Gastrocnemius medialis (tissue), 4 donors: ENCODE data around the gene NDUFB3.

Source experiments
- POLR2A ChIP-seq, 2 donors: fragments of 450-650 bp; IDR thresholded peaks; one replicate each; pipeline ENCODE4 v1.6.1; 2017; ENCODE audit warnings: antibody characterized with exemption in 2 of 2, mild to moderate bottlenecking in 2 of 2, moderate library complexity in 2 of 2
- TF ChIP-seq, protein P1 (sequence below), 5 experiments: fragments of 450-650 bp in 3 of 5; fragments of 200-600 bp in 2 of 5; sonication (generic) in 2 of 5; IDR thresholded peaks in 4 of 5; conservative IDR thresholded peaks in 1 of 5; 1 replicate in 4 of 5; 2 replicates in 1 of 5; pipeline ENCODE4 v1.5.1; 2016 to 2019; ENCODE audit warnings: antibody characterized with exemption in 5 of 5, mild to moderate bottlenecking in 3 of 5, moderate library complexity in 3 of 5

GRCh38 chr2:201118961-201119854 is 47.4 kb downstream of the NDUFB3 start:
- TF ChIP-seq POLR2A (IDR thresholded peaks at IDR 0.05) = peak; percentile 6 to 12
- TF ChIP-seq, protein P1, sequence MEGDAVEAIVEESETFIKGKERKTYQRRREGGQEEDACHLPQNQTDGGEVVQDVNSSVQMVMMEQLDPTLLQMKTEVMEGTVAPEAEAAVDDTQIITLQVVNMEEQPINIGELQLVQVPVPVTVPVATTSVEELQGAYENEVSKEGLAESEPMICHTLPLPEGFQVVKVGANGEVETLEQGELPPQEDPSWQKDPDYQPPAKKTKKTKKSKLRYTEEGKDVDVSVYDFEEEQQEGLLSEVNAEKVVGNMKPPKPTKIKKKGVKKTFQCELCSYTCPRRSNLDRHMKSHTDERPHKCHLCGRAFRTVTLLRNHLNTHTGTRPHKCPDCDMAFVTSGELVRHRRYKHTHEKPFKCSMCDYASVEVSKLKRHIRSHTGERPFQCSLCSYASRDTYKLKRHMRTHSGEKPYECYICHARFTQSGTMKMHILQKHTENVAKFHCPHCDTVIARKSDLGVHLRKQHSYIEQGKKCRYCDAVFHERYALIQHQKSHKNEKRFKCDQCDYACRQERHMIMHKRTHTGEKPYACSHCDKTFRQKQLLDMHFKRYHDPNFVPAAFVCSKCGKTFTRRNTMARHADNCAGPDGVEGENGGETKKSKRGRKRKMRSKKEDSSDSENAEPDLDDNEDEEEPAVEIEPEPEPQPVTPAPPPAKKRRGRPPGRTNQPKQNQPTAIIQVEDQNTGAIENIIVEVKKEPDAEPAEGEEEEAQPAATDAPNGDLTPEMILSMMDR (IDR thresholded peaks at IDR 0.05 in 4 of 5, conservative IDR thresholded peaks at IDR 0.05 in 1 of 5) = no peak
